HEK293 (cell line): ENCODE data around the gene URM1.
"Not testable (repeated sequence)": the region's sequence is repeated elsewhere in the genome, so short reads cannot be mapped to it uniquely, and the experiment has no call there.

Source experiments
- CTCF ChIA-PET: fragments of 350-600 bp; formaldehyde crosslinking; extraction: SDS; loops from one replicate; lab custom pipeline; 2021; ENCODE audit warnings: antibody characterized with exemption; lab: Yijun Ruan, JAX
- POLR2A ChIA-PET: fragments of 300-600 bp; formaldehyde crosslinking; extraction: SDS; loops from one replicate; lab custom pipeline; 2020; ENCODE audit warnings: antibody characterized with exemption, inconsistent platforms; lab: Yijun Ruan, JAX
- H3K27ac ChIP-seq: fragments of 200-500 bp; sonication (Bioruptor generic); 2 replicates; pipeline ENCODE4 v1.5.1; 2014; ENCODE audit warnings: low read depth, low read length, control low read depth, inconsistent platforms; ENCODE audit errors: extremely low read depth
- H3K36me3 ChIP-seq, 2 experiments: fragments of 200-500 bp in 1 of 2; sonication (Bioruptor generic) in 1 of 2; 1 replicate in 1 of 2; 2 replicates in 1 of 2; pipeline ENCODE4 v1.5.1; 2014 to 2017; ENCODE audit warnings: inconsistent platforms in 2 of 2, low read length in 2 of 2; ENCODE audit not compliant: control insufficient read depth in 2 of 2, insufficient read depth in 1 of 2
- H3K4me1 ChIP-seq: fragments of 200-500 bp; sonication (Bioruptor generic); 2 replicates; pipeline ENCODE4 v1.5.1; 2014; ENCODE audit warnings: mild to moderate bottlenecking, low read length, inconsistent platforms; ENCODE audit not compliant: control insufficient read depth, insufficient read depth
- H3K4me3 ChIP-seq: 2 replicates; pipeline ENCODE4 v1.5.1; 2011; ENCODE audit warnings: low read depth, mild to moderate bottlenecking, control low read depth, low read length, moderate library complexity
- H3K9me3 ChIP-seq: fragments of 200-500 bp; sonication (Bioruptor generic); 2 replicates; pipeline ENCODE4 v1.5.1; 2014; ENCODE audit warnings: low read depth, low read length, inconsistent platforms; ENCODE audit not compliant: control insufficient read depth, insufficient read depth
- EGR2 ChIP-seq: fragments of 450-650 bp; formaldehyde crosslinking; IDR thresholded peaks from 2 replicates; pipeline ENCODE4 v1.5.1; 2016; ENCODE audit warnings: low read depth, missing biosample characterization, missing genetic modification characterization
- GLIS1 ChIP-seq: fragments of 450-650 bp; formaldehyde crosslinking; IDR thresholded peaks from 2 replicates; pipeline ENCODE4 v1.5.1; 2016; ENCODE audit warnings: missing biosample characterization, missing genetic modification characterization
- SCRT2 ChIP-seq: fragments of 450-650 bp; formaldehyde crosslinking; IDR thresholded peaks from 2 replicates; pipeline ENCODE4 v1.5.1; 2016; ENCODE audit warnings: missing biosample characterization, missing genetic modification characterization
- ZBTB10 ChIP-seq: fragments of 450-650 bp; formaldehyde crosslinking; IDR thresholded peaks from 2 replicates; pipeline ENCODE4 v1.5.1; 2016; ENCODE audit warnings: missing biosample characterization, missing genetic modification characterization
- ZBTB48 ChIP-seq: fragments of 450-650 bp; formaldehyde crosslinking; IDR thresholded peaks from 2 replicates; pipeline ENCODE4 v1.5.1; 2016; ENCODE audit warnings: missing biosample characterization, missing genetic modification characterization
- ZBTB6 ChIP-seq: fragments of 450-650 bp; formaldehyde crosslinking; IDR thresholded peaks from 2 replicates; pipeline ENCODE4 v1.5.1; 2017; ENCODE audit warnings: missing biosample characterization, missing genetic modification characterization
- ZBTB7A ChIP-seq: fragments of 450-650 bp; formaldehyde crosslinking; IDR thresholded peaks from 2 replicates; pipeline ENCODE4 v1.5.1; 2016; ENCODE audit warnings: low read depth, missing biosample characterization, missing genetic modification characterization
- ZNF10 ChIP-seq: fragments of 450-650 bp; formaldehyde crosslinking; IDR thresholded peaks from 2 replicates; pipeline ENCODE4 v1.5.1; 2017; ENCODE audit warnings: missing biosample characterization, missing genetic modification characterization
- ZNF121 ChIP-seq: fragments of 450-650 bp; formaldehyde crosslinking; IDR thresholded peaks from 2 replicates; pipeline ENCODE4 v1.5.1; 2016; ENCODE audit warnings: missing biosample characterization, missing genetic modification characterization
- ZNF391 ChIP-seq: fragments of 450-650 bp; formaldehyde crosslinking; IDR thresholded peaks from 2 replicates; pipeline ENCODE4 v1.5.1; 2016; ENCODE audit warnings: low read depth, missing biosample characterization, missing genetic modification characterization, borderline replicate concordance
- ZNF561 ChIP-seq: fragments of 450-650 bp; IDR thresholded peaks from 2 replicates; pipeline ENCODE4 v1.5.1; 2018; ENCODE audit warnings: missing biosample characterization, missing genetic modification characterization, borderline replicate concordance
- ZNF571 ChIP-seq: fragments of 450-650 bp; formaldehyde crosslinking; IDR thresholded peaks from 2 replicates; pipeline ENCODE4 v1.5.0; 2017; ENCODE audit warnings: missing biosample characterization, missing genetic modification characterization
- ZNF610 ChIP-seq: fragments of 450-650 bp; formaldehyde crosslinking; IDR thresholded peaks from 2 replicates; pipeline ENCODE4 v1.5.1; 2016; ENCODE audit warnings: missing biosample characterization, missing genetic modification characterization, borderline replicate concordance
- ZNF692 ChIP-seq: fragments of 450-650 bp; formaldehyde crosslinking; IDR thresholded peaks from 2 replicates; pipeline ENCODE4 v1.5.1; 2016; ENCODE audit warnings: missing biosample characterization, missing genetic modification characterization
- ZSCAN16 ChIP-seq: fragments of 450-650 bp; formaldehyde crosslinking; IDR thresholded peaks from 2 replicates; pipeline ENCODE4 v1.5.1; 2016; ENCODE audit warnings: missing biosample characterization, missing genetic modification characterization
- ZXDB ChIP-seq: fragments of 450-650 bp; formaldehyde crosslinking; IDR thresholded peaks from 2 replicates; pipeline ENCODE4 v1.5.1; 2016; ENCODE audit warnings: missing biosample characterization, missing genetic modification characterization
- TF ChIP-seq, protein P1 (sequence below): fragments of 450-650 bp; formaldehyde crosslinking; IDR thresholded peaks from 2 replicates; pipeline ENCODE4 v1.5.1; 2016; ENCODE audit warnings: missing biosample characterization, missing genetic modification characterization
- TF ChIP-seq, protein P2 (sequence below): sonication (generic); formaldehyde crosslinking; IDR thresholded peaks from 2 replicates; pipeline ENCODE4 v1.8.1; 2022; ENCODE audit warnings: mild to moderate bottlenecking, moderate library complexity, missing genetic modification reagents
- TF ChIP-seq, protein P3 (sequence below): fragments of 450-650 bp; formaldehyde crosslinking; IDR thresholded peaks from 2 replicates; pipeline ENCODE4 v1.5.1; 2016; ENCODE audit warnings: missing biosample characterization, missing genetic modification characterization, low read depth

Gene URM1

GRCh38 chr9:128338852-128339614 is 32.1 kb upstream of the URM1 start:
- ChIA-PET CTCF (interaction anchor here (0.6 to 0.7 kb wide), 5 partner anchors 13 to 697 kb away, joined by 3 to 4 read pairs (median 3); no protein-coding TSS in a partner anchor), POLR2A (interaction anchor here (0.7 to 1.0 kb wide), 2 partner anchors 10 to 52 kb away, joined by 4 to 5 read pairs; no protein-coding TSS in a partner anchor)
- H3K4me3 ChIP-seq, H3K4me1 ChIP-seq, H3K27ac ChIP-seq, H3K9me3 ChIP-seq: not testable (repeated sequence)
- peaks cover 0 to 20% of the 10 kb centered on the region in 2 experiments; a peak in 1 of 3 replicates for H3K36me3 ChIP-seq
- TF ChIP-seq, protein P1, sequence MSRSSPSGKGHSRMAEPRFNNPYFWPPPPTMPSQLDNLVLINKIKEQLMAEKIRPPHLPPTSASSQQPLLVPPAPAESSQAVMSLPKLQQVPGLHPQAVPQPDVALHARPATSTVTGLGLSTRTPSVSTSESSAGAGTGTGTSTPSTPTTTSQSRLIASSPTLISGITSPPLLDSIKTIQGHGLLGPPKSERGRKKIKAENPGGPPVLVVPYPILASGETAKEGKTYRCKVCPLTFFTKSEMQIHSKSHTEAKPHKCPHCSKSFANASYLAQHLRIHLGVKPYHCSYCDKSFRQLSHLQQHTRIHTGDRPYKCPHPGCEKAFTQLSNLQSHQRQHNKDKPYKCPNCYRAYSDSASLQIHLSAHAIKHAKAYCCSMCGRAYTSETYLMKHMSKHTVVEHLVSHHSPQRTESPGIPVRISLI: peak; percentile 87
- peak; percentile 52; the same call in 1 of the 2 replicates for TF ChIP-seq ZNF121 (tag by site-specific recombination)

GRCh38 chr9:128339761-128340690 is 31.1 kb upstream of the URM1 start, which contains the start of gene SLC27A4:
Gene SLC27A4, plus strand, starts transcription at chr9:128340527. Its CDS starts 2,606 bp downstream, at chr9:128343133.
- POLR2A ChIA-PET: interaction anchor here (0.5 to 1.1 kb wide), 8 partner anchors 10 to 90 kb away, joined by 3 to 4 read pairs (median 3); partner anchors contain the start of genes GOLGA2, SWI5 and URM1
- H3K27ac ChIP-seq: peak within 1 kb of the TSS; percentile 56; the same call in 1 of the 2 replicates
- peak; percentile 74 for TF ChIP-seq ZXDB (tag by site-specific recombination)
- peak; percentile 50; the same call in 1 of the 2 replicates for TF ChIP-seq ZNF391 (tag by site-specific recombination)
- peak; percentile 85 for TF ChIP-seq ZBTB7A (tag by site-specific recombination)
- no peak for TF ChIP-seq ZNF571 (tag by site-specific recombination)
- peak; percentile 60; the same call in 1 of the 2 replicates for TF ChIP-seq ZBTB10 (tag by site-specific recombination)
- TF ChIP-seq GLIS1 (tag by site-specific recombination): peak; percentile 30; the same call in 1 of the 2 replicates
- TF ChIP-seq ZNF561 (tag by site-specific recombination): peak; percentile 56; the same call in 1 of the 2 replicates
- TF ChIP-seq, protein P2, sequence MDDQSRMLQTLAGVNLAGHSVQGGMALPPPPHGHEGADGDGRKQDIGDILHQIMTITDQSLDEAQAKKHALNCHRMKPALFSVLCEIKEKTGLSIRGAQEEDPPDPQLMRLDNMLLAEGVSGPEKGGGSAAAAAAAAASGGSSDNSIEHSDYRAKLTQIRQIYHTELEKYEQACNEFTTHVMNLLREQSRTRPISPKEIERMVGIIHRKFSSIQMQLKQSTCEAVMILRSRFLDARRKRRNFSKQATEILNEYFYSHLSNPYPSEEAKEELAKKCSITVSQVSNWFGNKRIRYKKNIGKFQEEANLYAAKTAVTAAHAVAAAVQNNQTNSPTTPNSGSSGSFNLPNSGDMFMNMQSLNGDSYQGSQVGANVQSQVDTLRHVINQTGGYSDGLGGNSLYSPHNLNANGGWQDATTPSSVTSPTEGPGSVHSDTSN: peak; percentile 58; the same call in 1 of the 2 replicates
- no peak for TF ChIP-seq ZNF121 (tag by site-specific recombination)
- TF ChIP-seq, protein P3, sequence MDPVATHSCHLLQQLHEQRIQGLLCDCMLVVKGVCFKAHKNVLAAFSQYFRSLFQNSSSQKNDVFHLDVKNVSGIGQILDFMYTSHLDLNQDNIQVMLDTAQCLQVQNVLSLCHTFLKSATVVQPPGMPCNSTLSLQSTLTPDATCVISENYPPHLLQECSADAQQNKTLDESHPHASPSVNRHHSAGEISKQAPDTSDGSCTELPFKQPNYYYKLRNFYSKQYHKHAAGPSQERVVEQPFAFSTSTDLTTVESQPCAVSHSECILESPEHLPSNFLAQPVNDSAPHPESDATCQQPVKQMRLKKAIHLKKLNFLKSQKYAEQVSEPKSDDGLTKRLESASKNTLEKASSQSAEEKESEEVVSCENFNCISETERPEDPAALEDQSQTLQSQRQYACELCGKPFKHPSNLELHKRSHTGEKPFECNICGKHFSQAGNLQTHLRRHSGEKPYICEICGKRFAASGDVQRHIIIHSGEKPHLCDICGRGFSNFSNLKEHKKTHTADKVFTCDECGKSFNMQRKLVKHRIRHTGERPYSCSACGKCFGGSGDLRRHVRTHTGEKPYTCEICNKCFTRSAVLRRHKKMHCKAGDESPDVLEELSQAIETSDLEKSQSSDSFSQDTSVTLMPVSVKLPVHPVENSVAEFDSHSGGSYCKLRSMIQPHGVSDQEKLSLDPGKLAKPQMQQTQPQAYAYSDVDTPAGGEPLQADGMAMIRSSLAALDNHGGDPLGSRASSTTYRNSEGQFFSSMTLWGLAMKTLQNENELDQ (tag by site-specific recombination): no peak
- TF ChIP-seq ZBTB48 (tag by site-specific recombination): peak; percentile 58; the same call in 1 of the 2 replicates
- peak; percentile 47; the same call in 1 of the 2 replicates for TF ChIP-seq ZNF610 (tag by site-specific recombination)
- peak; percentile 76; the same call in 1 of the 2 replicates for TF ChIP-seq ZSCAN16
- TF ChIP-seq SCRT2: peak; percentile 96
- TF ChIP-seq ZBTB6 (tag by site-specific recombination): peak; percentile 38; the same call in 1 of the 2 replicates
- peak; percentile 44 for TF ChIP-seq ZNF692
- TF ChIP-seq ZNF10: peak; percentile 20; the same call in 1 of the 2 replicates
- no peak for TF ChIP-seq EGR2 (tag by site-specific recombination)

More at GRCh38 chr9:128339761-128340690, 31.1 kb upstream of the URM1 start, which contains the start of gene SLC27A4:
- Histone ChIP-seq H3K4me1 (no peaks in the 10 kb centered on the region), H3K4me3 (peak within 1 kb of the TSS; percentile 81), H3K36me3 (peaks cover 0 to 29% of the 10 kb centered on the region in 2 experiments; a peak in 1 of 3 replicates), H3K9me3 (no peaks in the 10 kb centered on the region)
- CTCF ChIA-PET: interaction anchor here (0.6 to 0.7 kb wide), 2 partner anchors 29 to 696 kb away, joined by 3 to 4 read pairs; no protein-coding TSS in a partner anchor
